ENCODE data around the gene SLC10A7.

SLC10A7 gene

DNA sequence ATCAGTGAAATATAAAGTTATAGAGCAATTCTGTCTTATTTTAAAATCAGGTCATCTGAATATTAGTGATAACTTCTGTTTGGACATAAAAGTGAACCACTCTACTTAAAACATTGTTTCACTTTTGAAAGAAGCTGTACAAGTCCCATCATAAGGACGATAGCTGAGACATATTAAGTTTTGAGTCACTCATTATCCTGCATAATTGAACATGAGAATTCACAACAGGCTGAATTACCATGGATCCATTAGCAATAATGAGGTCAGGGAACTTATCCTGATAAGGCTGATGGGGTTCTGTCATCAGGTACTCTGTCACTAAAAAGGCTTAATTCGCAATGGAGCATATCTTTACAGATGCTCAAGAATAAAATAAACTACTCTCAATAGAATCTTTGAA is 227.0 kb downstream of the SLC10A7 start:
- no peak for DNase-seq

DNA sequence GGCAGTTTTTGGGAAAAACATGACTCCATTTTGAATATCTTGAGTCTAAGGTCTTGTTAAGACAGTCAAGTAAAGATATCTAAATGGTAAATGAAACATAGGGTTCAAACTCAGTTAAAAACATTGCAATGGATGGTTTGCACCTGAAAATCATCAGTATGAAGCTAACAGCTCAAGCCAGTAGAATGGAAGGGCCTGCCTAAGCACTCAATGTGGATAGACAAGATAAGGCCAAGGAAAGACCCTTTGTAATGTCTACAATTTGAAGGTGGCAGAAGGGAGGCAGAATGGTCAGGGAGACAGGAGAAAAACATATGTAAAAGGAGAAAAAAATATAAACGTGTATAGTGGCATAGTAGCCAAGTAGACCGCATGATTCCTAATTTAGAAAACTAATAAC is 229.2 kb downstream of the SLC10A7 start:
- DNase-seq, result no peak

DNA sequence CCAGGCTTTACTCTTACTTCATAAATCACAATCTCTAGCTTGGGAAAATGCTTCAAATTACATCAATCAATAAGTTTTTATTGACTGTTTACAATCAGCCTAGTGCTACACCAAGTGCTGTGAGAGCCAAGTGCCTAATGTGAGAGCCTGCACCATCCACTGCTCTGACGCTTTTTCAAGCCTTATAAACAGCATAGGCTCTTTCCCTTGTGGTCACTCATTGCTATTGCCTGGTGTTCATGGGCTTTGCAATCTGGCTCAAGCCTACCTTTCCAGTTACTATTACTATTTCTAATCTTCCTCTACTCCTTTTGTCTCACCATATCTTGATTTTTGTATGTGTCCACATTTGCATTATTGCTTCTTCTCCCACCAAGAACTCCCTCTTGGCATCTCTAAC is 230.4 kb downstream of the SLC10A7 start:
- no peak for DNase-seq

DNA sequence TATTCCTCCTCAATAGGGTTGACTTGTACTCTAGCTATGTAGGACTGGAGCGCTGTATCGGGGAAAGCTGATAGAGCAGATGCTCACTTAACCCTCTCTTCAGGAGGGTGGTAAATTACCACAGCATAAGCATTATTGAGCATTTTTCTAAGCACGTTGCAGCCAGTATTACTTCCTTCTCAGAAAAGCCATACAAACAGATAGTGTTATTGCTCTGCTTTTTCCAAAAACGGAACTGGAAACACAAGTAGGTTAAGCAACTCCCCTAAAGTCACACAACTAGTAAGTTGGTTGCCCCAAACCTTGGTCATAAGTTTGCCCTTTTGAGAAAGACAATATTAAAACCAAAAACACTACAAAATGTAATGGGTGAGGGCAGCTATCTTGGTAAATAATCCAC is 233.5 kb downstream of the SLC10A7 start:
- no peak for DNase-seq

DNA sequence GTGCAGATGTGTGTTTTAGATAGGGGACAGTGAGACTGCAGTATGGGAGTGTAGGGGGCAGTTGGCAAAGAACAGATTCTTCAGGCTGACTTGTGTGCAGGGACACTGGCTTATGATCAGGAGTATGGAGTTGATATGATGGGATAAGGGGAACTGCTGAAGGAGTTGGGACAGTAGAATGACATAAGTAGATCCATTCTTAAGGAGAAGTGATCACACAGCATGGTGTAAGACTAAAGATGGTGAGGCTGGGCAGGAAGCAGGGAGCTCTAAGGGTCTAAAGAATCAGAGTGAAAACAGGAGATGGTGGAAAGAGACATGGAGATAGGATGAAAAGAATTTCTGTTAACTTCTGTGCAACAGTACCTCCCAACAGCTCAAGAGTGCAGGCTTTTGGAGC is 236.7 kb downstream of the SLC10A7 start:
- no peak for DNase-seq

DNA sequence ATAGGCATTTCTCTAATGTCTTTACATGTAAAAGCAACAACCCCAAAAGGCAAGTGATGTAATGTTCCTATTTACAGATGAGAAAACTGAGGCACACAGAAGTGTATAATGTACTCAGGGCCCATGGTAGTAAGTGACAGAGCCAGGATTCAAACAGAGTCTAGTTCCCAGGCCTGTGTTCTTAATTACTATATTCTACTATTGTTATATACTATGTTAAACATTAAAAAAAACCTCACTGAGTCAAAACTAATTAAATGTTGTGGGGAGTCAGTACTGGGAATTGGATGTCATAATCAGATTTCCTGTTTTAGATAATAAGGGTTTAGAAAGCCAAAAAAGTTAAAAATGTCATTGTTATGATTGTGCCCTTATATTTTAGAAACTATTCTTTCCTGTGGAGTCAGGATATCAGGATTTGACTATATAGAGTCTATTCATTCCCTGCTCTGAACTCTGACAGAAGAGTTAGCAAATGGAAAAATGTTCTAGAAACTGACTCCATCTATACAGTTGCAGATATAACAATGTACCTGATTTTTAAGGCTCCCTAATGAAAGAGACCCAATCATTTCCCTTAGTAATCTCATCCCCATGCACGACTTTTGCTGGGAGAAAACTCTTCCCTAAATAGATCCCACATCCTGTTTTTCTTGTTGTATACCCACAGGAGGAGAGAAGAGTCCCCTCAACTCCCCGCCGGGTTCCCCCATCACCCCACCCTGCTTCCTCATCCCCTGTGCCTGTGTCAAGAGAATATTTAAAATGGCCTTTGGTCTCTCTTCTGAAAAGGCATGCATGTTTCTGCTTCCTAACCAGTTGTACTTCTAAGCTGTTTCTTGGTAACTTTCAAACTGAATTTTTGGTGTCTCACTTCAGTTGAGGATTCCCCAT is 237.7 kb downstream of the SLC10A7 start:
- no peak for DNase-seq

DNA sequence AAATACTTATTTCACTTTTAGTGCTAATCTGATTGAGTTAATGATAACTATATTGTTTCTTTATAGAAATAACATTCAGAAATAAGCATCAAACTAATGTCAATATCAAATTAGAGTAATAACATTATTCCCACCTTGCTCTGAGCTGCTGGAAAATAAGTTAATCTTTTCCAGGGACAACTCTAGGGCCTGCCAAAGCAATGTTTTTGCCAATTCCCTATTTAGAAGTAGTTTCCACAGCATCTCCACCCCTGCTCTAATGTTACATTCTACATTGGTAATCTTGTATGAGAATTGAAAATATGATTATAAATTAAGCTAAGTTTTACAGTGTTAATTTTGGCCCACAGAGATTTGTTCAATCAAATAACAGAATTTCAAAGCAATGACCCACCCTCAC is 239.1 kb downstream of the SLC10A7 start:
- DNase-seq, result no peak

DNA sequence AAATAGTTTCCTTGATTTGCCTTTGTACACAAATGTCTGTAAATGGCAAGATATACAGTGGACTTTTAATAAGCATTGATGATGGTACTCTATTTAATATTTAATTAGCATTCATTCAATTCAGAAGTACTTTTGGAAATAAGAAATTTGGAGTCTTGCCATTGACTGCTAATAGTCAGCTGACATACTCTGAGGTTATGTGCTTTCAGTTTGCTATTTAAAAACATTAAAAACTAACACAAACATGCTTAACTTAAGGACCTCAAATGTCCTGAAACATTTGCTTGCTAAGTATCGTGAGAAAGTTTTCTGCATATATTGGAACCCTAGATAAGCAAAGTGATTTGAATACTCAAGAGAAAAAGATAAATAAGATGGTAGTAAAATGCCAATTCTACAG is 242.8 kb downstream of the SLC10A7 start:
- no peak for DNase-seq

DNA sequence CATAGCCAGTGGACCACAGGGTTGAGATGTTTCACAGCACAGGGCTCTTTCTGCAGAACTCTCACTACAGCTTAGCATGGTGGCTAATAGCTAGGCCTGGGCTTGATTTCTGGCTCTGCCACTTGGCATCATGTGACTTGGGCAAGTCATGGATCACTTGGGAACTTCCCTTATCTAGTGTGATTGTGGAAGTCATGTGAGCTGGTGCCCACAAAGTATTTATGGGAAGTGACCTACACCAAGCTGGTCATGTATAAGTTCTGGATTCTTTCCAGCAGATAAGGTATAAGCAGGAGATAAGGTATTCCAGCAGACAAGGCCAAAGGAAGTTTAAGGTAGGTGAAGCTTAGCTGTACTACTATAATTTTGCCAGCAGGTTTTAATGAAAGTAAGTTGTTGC is 246.4 kb downstream of the SLC10A7 start:
- no peak for DNase-seq

DNA sequence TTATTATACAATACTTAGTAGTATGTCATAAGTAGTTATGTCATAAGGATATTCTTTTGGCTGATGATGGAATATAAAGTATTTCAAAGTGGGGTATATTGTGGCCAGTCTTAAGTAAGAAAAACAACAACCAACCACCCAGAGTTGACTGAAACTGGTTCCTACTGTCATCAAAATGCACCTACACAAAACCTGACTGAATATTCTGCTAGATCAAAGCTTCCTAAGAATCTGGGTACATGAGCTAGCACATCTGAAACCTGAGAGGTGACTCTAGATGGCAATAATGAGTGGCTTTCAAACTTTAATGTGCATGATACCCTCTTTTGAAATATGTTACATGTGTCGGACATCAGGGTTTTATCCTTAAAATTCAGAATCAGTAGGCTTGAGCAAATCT is 247.0 kb downstream of the SLC10A7 start:
- no peak for DNase-seq

DNA sequence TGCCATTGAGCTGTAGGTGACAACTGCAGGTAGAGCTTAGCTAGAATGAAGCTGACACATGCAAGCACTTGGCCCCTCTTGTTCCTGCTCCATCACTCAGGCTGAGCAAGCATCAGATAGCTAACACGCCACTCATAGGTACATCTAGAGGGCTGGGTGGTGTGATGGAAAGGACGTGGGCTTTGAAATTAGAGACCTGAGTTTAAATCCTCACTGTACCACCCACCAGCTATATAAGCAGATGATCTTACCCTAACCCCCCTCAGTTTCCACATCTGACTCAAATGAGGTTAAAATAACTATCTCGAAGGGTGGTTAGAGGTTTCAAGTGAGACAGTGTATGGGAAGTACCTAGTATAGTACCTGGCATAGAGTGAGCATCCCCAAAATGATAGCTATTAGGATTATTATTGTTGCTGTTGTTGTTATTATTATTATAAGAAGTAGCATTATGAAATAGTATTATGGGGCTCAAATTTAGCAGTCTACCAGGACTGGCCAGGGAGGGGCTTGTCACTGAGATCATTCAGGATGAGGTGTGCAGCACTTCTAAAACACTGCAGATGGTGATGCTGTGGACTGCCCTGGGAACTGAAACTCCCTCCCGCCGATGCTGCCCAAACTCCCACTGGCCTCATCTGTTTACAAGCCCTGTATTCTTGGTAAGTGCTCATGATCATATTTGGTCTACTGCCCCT is 248.4 kb downstream of the SLC10A7 start:
- DNase-seq, result no peak

DNA sequence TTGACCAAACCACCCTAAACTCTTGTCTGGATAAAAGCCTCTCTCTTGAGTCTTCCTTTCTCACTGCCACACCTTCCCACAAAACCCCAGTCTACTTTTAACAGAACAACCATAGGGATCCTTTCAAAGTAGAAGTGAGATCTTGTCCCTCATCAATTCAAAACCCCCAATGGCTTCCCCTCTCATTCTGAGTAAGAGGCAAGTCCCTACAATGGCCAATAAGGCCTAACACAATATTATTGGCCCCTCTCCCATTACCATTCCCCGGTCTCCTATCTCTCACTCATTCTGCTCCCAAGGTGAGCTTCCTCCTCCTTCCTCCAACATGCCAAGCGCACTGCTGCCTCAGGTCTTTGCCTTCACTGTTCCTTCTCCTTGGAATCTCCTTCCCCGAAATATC is 250.3 kb downstream of the SLC10A7 start:
- DNase-seq, result no peak

DNA sequence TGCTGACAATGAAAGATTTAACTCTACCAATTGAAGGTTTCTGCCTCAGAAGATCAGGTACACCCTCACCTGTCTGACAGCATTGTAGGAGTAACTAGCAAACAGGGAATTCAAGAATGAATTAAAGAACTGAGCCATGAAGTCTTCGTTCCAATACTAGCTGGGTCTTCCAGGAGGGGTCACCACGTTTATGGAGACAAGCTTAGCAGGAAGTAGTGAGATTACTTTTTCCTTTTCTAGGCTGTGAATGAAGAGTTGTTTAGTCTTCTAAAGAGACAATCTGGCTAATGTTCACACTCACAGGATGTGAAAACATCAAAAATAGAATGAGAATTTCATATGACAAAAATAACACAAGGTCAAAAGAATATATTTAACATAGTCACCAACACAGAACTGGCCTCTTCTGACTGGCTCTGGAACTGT is 252.5 kb downstream of the SLC10A7 start:
- DNase-seq, result no peak

DNA sequence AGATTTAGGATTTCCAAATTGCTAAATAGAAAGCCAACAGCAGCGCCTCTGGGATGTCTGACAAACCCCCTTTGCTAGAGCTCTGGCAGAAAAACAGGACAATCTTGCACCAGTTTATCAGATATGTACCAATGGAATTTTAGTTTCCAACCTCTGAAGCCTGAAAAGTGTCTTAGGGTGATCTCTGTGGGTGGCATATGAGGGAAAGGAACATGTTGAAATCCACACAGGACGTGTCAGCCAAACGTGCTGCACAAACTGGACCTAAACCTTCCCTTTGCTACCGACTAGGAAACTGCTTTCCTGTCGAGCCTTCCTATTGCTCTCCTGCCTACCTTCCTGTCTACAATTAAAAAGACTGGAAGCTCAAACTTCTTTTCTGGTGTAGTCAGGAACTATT is 253.9 kb downstream of the SLC10A7 start:
- DNase-seq, result no peak

DNA sequence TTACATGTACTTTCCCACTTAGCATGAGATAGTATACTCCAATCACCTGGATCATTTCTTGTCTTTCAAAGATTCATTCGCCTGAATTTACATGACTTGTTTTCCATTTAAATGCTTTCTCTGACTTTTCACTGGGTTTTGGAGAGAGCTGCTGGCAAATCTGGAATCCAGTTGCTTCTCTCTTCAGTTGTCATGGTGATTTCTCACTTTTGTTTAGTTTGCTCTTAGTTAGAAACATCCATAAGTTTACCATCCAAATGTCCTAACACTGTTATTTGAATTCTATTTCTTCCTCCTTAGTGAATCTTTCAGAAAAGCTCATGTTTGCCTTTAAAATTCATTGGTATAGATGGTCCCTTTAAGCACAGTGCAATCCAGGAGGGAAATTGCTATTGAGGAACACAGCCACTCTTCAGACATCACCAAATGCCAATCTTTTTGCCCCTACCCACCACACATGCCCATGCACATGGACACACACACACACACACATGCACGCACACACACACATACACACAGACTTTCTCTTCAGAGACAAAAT is 255.7 kb downstream of the SLC10A7 start:
- no peak for DNase-seq

DNA sequence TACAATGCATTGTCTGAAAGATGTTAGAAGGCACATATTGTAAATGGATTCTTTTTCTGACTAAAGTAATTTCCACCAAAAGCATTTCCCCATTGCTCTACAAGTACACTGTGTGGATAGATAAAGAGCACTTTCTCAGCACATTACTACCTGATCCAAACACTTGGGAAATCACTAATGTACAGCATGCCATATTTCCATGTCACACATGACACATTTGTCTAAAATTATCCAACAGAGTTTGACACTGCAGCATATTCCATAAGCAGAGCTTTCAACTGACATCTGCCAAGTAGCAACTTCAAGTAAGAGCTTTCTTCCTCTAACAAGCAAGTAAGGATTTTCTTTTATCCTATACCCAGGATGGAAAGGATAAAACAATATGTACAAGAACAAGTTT is 257.9 kb downstream of the SLC10A7 start:
- no peak for DNase-seq

DNA sequence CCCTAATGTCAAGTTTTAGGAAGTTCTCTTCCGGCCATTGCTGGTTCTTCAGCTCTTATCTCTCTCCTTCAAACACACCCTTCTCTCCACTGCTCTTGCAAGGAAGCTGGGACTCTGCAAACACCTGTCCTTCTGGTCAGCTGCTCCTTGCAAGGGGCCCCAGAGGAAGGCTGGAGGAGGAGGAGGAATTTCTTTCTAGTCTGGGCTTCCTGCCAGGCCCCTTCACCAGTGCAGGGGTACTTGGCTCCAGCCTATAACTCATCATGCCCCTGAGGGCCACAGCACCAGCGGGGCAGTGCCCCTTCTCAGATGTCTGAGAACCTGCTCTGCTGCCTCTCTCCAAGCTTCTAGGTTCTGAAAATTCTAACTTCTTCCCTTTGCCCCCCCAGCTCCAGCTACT is 260.7 kb downstream of the SLC10A7 start:
- no peak for DNase-seq

DNA sequence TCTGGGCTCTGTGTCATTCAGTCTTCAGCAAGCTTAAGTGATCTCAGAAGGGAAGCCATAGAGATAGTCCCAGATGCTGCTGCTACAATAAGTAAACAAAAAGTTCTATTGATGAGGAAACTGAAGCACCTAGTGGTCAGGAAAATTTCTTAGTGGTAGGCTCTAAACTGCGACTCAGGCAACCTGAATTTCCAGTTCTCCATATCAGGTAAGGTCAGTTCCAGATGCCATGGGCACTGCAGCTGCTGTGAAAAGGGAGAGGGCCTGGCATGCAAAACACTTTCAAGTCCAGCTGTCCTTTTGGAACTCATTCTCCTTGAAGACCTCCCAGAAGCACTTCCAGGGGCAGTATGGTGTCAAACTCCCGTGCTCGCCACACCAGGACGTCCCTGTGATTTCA is 261.2 kb downstream of the SLC10A7 start:
- no peak for DNase-seq

DNA sequence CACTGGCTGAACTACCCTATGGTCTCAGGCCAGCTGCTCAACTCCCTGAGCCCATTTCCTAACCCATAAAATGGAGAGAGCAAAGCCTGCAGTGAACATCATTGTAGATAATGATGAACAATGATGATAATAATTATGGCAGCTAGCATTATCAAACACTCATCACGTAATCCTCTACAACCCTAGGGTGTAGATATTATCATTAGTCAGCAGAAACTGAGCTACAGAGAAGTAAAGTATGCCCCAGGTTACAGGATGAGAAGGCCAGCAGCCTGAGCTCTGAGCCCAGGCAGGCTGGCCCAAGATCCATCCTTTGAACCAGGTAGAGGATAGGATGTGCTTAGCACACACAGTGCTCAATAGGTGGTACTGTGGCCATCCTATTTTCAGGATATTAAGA is 264.2 kb downstream of the SLC10A7 start:
- DNase-seq, result no peak

DNA sequence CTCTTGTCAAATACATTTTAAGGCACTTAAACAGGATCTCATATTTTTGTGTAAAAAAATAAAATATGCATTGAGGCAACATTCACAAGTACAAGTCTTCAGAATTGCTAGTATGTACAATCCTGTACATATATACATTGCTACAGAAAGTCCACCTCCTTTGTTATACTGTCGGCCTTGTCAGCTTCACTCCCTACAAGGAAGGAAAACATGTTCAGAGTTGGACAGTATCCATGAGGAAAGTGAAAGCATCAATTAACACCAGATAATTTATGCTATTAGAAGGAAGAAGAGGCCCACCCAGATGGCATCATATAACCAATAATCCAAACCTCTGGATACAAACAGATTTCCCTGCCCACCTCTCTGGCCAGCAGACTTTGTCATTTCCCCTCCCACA is 265.4 kb downstream of the SLC10A7 start:
- DNase-seq, result no peak

DNA sequence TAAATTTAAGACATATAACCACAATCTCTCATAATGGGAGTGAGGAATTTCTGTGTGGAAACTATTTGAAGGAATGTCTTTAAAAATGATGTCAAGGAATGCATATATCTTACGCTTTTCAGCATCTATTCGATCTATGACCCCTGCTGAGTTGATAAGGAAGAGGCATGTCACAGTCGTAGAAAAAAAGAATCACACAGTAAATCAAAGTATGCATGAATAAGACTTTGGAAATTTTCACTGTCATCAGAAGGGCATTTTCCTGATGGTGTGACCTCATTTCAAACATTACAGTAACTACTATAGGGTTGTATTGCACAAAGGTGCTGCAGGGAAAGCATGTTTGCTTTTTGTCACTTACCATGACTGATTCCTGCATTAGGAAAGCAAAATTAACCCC is 265.9 kb downstream of the SLC10A7 start:
- no peak for DNase-seq

DNA sequence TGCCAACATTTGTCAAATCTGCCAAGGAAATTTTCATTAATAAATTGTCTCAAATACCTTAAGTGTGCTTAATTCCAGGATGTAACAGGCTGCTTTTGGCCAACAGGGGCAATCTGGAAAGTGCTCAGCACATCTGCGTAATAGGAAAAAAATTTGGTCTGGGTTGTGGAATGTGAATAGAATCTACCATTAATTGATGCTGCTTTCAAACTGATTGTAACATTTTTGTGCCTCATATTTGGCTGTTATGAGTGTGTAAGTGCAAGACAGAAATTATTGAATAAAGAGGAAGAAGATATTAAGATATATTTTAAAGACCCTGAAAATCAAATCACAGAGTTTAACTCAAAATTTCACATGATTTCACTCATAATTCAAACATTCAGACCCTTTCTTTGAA is 266.3 kb downstream of the SLC10A7 start:
- no peak for DNase-seq

DNA sequence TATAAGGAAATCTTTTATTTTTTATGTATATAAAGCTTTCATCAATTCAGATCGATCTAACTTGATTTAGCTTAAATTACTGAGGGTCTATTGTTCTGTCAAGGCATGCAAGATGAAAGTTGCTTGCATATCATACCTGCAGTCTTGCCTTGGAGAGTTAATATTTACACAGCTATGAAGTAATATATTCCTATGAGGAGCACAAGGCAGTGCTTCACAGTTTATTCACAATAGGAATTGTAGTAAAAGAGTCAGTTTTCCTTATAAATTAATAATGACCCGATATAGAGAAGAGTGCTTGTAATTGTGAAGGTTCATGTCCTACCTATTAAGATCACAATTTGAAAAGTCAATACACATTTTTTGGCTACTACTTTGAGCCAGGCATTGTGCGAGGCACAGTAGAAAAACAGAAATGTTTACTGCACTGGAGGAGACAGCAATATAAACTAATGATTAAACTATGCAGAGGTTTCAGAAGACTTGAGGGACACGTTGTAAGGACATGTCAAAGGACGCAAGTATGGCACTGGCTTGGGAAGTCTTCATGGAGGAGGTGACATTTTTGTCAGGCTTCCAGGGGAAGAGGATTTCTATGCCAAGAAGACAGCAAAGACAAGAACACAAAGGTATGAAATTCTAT is 268.6 kb downstream of the SLC10A7 start:
- no peak for DNase-seq

DNA sequence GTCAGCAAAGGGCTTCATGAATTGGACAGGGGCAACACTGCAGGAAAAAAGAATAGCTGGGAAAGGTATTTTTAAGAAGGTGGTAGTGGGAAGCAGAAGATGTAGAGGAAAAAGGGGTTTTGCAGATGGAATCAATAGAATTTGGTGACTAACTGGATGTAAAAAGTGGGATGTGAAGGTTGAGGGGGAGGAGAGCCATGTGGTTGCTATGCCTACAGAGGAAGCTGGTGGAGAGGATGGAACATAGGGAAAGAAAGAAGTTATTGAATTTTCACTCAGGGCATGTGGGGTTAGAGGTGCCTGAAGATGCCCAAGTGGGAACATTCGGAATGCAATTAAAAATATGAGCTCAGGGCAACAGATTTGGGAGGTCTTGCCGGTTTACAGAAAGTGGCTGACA is 274.4 kb downstream of the SLC10A7 start:
- no peak for DNase-seq

Measured in SHP77 treated with DMSO at 0.1 percent for 48 hours (cell line).